ENCODE data around the gene LRP2BP. TPM values are rescaled to one million over a fixed set of nuclear protein-coding genes. Genes with fewer than 3 reads are reported as not detected.

LRP2BP gene
- total RNA-seq (2014; rRNA removed; shearing (Covaris generic)), result 0.03 and 0.29 TPM in 2 replicates

DNA sequence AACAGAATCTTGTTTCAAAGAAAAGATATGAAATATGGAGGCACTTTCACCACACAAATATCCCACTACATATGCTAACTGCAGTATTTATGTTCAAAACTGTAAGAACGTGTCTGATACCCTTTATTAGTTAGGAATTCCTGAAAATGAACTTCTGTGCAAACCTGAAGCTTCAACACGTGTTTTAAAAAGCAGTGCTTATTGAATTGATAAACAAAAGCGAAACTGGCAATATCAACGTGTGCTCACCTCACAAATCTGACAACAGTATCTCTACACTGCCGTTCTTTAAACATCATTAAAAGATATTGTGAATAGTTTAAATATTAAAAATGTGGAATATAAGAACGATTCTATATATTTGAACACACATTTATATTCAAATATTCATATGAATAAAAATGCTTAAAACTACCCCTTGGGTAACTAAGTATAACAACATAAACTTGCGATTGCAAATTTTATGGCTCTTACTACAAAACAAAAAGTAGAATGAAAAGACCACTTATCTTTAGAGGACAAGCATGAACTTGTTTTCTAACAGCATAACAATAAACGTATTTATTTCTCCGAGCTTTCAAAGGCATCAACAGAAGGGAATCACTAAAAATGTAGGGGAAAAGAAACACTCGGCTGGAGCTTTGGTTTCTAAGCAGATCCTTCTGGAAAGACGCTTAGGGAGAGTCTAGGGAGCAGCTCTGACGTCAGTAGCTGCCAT lies at the start of gene LRP2BP:
TSS of gene LRP2BP (minus strand) at position 687 of the 718 bp plus-strand sequence. CDS start 17,738 bp downstream, outside the sequence.
- no peak for DNase-seq (ENCODE audit: low read depth)

DNA sequence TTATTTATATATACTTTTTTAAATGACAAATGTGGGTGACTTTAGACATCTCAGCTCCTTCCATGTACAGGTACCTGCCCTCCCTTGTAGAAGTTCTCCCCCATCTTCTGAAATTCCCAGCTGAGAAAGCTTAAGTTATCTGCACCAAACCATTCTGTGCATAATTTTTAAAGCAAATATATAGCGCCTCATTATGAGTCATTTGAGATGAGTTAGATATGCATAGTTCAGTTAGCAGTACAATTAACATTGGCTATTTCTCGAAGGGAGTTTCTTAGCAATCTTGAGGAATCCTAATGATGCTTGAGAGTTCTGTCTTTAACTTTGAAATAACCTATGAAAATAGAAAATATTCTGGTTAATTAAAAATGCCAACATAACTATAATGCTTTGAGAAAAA lies 49.5 kb upstream of the LRP2BP start:
- no peak for DNase-seq (ENCODE audit: low read depth)

DNA sequence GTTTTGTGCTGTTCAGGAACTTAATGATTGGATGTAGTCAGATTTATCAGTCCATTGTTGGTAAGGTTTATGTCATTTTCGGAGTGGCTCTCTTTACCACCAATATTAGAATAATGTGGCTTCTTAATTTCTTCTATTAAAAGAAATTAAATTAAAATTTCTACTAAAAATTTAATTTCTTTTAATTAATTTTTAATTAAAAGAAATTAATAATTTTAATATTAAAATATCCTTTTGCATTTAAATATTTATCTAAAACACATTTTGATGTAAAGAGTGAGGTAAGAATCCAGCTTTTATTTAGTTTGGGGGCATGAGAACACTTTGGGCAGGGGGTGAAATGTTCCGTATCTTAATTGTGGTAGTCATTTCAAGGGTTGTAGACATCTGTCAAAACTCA lies 45.8 kb upstream of the LRP2BP start:
- DNase-seq (ENCODE audit: low read depth), result no peak

DNA sequence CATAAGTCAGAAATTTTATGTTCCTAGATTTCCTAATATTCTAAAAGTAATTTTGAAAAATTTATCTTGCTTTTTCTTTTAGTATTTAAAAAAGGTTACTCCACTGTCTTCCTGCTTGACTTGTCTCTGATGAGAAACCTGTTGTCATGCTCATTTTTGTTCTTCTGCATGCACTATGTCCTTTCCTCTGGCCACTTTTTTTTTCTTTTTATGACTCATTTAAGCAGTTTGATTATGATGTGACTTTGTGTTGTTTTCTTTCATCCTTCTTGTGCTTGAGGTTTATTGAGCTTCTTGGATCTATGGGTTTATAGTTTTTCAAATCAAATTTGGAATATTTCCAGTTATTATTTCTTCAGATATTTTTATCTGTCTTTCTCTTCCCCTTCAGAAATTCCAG lies 42.1 kb upstream of the LRP2BP start:
- no peak for DNase-seq (ENCODE audit: low read depth)

DNA sequence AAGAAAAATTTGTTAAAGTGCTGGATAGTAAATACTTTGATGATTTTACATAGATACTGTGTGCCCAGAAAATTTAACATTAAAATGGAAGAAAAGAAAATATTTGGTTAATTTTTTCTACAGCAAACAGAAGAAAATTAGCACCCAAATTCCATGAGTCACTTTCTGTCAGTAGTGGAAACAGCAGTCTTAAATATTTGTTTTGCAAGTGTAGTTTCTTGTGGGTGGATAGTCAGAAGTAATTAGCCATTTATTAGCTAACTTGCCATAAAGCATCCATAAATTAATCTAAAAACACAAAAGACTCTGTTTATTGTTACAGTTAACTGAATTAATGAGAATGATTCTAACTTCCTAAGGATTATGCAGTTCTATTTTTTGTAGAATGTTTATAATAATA lies 39.7 kb upstream of the LRP2BP start:
- no peak for DNase-seq (ENCODE audit: low read depth)

DNA sequence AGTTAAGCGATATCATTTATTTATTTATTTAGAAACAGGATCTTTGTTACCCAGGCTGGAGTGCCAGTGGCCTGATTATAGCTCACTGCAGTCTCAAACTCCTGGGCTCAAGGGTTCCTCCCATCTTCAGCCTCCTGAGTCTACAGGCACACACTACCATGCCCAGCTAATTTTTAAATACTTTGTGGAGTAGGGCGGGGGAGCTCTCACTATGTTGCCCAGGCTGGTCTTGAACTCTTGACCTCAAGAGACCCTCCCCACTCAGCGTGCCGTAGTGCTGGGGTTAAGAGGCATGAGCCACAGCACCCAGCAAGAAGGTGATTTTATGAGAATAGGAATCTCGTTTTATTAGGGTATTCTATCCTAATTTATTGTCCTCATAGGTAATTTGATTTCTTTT lies 33.9 kb upstream of the LRP2BP start:
- DNase-seq (ENCODE audit: low read depth), result no peak

DNA sequence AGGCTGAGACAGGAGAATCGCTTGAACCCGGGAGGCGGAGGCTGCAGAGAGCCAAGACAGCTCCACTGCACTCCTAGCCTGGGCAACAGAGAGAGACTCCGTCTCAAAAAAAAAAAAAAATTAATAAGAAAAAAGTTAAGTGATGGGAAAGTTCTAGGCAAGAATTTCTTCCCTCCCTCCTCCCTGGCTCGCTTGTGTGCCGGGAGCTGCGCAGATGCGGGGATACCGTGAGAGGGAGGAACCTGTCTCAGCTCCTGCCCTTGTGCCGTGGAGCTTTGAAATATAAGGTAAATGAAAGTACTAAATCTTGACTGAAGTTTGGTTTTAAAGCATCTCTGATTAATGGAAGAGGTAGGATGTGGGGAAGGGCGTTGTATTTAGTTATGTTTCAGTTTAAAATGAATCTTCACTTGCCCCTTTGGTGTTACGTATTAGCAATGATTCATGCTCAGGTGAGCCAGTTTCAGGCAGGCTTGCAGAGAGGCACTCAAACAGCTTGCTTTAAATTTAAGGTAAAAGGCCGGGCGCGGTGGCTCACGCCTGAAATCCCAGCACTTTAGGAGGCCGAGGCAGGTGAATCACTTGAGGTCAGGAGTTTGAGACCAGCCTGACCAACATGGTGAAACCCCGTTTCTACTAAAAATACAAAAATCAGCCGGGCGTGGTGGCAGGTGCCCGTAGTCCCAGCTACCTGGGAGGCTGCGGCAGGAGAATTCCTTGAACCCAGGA lies 31.4 kb upstream of the LRP2BP start:
- no peak for DNase-seq (ENCODE audit: low read depth)

DNA sequence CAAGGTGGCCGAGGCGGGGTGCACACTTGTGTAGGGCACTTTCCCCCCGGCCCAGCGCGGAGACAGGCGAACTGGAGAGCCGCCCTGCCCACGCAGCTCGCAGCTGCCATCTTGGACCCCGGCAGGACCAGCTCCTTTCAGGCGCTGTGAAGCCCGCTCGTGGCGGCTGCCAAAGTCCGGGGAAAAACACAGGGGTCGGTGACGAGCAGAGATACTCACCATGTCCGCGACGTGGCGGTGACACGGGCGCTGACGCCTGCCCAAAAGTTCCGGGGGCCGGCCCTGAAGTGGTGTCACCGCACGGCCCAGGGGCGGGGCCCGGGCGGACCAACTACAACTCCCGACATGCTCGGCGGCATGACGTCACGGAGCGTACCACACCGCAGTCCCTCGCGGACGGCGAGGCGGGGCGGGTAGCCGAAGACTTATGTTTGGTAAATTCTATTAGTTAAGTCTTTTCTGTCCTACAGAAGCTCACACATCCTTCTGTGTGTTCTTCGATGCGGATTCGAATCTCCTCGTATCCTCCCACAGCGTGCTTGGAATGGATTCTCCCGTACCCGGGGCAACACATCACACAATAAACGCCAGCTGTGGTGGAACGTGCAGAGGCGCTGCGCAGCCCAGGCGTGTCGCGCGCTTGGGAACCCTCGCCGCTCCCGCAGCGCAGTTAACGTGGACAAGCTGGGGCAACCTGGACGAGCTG lies 30.1 kb upstream of the LRP2BP start, which contains the start of gene UFSP2:
TSS of gene UFSP2 (minus strand) at position 318 of the 706 bp plus-strand sequence. CDS start at position 222, 96 bp downstream.
- DNase-seq (ENCODE audit: low read depth), result peak; percentile 71

DNA sequence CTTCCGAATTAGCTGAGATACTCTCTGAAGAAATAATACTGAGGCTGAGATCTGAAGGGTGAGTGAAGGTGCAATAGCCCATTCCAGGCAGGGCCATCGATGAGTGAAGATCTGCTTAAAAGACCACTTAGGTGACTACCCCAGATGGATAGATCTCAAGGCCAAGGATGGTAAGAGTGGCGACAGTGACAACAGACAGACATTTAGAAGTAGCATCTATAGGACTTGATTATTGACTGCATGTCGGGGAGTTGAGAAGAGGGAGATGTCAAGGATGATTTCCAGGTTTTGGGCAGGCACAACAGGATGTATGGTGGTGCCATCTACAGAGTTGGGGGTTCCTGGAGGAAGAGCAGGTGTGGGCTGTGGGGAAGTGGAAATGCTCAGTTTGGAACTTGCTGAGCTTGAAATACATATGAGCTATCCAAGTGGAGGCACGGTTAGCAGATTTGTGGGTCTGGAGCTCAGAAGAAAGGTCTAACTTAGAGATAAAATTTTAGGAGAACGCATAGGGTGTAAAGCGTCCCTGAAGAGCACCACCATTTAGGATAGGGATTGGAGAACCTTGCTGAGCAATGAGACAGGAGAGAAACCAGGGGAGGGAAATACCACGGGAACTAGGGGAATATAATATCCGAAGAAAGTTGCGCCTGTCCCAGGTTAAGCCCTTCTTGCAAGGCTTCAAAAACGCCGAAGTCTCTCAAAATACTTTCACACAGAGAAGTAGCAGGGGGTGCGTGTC lies 29.4 kb upstream of the LRP2BP start:
- no peak for DNase-seq (ENCODE audit: low read depth)

DNA sequence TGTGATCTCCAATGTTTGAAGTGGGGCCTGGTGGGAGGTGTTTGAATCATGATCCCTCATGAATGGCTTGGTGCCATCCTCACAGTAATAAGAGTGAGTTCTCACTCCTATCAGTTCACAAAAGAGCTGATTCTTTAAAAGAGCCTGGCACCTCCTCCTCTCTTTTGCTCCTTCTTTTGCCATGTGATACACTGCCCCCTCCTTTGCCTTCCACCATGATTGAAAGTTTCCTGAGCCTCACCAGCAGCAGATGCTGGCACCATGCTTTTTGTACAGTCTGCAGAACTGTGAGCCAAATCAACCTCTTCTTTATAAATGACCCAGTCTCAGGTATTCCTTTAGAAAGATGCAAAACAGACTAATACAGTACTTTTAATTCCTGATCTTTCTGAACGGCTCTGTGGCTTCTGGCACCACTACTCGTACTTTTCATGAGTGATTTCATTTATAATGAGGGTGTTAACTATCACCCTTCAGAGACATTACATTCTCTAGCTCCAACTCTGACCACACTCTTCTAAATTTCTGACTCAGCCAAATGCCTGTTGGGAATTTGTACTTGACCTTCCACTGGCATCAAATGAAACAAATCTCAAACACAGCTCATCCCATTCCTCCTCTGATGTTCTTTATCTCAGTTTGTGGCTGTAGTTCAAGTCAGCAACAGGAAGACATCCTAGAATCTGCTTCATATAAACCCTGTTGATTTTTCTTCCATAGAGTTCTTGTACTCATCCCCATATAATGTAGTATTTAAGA lies 25.8 kb upstream of the LRP2BP start:
- peak; percentile 3 for DNase-seq (ENCODE audit: low read depth)

DNA sequence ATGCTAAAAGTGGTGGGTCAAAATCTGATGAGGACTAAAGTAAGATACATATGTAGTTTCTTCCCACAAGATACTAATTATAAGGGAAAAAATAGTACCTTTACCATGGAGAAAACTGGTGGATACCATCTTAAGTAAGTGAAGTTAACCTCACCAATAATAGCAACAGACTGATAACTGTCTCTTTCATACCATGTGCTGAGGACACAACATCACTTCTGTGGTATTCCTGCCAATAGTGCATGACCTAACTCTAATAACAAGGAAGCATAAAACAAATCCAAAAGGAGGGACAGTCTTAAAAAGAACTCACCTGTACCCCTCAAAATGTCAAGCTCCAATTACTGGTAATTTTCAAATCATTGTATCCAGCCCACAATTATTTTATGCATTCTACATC lies 21.2 kb upstream of the LRP2BP start:
- no peak for DNase-seq (ENCODE audit: low read depth)

DNA sequence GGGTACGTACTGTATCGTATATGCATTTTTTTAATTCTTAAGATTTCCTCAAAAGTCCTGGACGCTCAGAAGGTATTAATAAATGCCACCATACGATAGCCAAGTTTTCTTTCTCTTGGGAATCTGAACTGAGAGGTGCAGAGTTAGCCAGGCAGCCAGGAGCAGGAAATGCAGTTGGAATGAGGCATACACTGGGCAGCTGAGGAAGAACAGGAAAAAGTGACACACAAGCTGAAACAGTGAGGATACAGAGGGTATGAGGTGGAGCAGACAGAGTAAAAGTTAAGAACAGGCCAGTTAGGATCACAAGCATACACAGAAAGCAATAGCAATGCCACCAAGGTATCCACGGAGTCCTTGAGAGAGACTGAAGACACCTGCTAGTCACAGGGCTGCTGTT lies 16.7 kb upstream of the LRP2BP start:
- no peak for DNase-seq (ENCODE audit: low read depth)

DNA sequence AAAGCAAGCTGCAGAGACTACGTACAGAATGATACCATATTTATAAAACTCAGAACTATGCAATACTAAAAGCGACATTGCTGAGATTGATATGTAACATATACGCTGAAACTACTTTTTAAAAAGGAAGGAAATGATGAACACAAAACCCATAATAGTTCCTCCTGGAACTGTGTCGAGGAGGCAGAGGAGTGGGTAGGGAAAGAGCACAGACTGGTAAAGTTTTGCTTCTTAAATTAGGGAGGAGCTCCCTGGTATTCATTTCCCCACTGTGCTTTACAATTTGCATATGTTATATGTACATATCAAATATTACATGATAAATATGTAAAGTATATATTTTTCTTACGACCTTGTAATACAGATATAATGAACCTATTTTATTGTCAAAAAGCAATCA lies 16.1 kb upstream of the LRP2BP start:
- no peak for DNase-seq (ENCODE audit: low read depth)

DNA sequence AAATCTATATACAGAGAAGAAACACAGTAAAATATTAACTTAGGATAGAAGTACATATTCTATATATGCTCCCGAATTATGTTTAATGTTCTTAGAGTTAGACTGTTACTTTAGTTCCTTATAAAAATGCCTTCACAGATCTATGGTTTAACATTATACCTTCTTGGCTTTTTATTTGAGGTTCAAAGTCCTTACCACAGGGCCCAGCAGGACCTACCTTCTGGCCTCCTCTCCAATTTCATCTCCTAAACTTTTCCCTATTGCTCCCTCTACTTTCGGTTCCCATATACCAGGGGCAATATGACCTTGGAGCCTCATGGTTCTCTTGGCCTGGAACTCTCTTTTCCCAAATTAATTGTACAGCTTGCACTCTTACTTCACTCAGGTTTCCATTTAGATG lies 12.7 kb upstream of the LRP2BP start:
- DNase-seq (ENCODE audit: low read depth), result no peak

DNA sequence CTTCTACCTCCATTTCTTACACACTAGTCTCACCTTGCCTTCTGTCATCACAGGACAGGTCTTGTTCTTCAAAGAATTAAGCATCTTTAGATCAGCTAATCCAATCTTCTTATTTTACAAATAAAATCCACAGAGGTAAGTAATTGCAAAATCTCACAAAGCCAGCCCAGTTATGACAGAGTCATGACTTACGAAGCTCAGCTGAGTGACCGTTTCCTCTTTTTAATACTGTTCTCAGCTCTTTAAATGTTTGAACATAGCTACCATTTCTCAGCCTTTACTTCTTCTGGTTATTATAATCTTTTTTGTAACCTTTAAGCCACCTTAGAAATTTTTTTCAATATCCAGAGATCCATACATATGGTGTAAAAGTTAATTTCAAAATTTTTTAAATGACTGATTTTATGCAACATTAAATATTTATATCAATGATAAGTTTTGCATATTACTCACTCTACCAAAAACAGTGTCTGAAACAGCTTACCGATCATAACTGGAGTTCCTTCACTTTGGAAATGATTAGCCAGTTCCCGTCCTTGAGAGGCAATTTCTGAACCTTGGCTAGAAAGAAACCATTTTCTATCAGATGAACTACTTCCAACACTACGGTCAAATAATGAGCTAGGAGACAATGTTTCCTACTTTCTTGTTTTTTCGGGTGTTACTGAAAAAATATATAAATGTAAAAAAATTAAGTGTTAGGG lies 9.7 kb upstream of the LRP2BP start:
- no peak for DNase-seq (ENCODE audit: low read depth)

DNA sequence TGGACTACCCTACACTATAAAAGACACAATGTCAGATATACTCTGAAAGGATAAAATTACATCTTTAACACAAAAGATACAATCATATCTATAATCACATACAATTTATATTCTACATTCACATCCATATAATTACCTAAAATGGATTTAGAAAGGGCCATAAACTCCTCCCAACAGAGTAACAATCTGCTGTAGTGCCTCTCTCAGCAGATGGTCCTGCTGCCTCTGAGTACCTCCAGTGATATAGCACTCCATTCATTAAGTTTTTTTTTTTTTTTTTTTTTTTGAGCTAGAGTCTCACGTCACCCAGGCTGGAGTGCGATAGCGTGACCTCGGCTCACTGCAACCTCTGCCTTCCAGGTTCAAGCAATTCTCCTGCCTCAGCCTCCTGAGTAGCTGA lies 8.3 kb upstream of the LRP2BP start:
- no peak for DNase-seq (ENCODE audit: low read depth)

DNA sequence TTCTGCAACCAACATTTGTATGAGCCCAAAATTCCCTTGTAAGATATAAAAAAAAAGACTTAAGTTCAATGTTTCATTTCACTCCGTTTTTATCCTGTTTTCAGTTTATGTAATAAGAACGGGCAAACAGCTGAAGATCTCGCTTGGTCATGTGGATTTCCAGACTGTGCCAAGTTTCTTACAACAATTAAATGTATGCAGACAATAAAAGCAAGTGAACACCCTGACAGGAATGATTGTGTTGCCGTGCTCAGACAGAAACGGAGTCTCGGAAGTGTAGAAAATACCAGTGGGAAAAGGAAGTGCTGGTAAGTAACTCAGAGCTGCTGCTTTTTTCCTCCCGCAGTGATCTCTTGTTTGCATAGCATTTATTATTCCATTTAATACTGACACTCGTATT lies 3.7 kb upstream of the LRP2BP start:
- DNase-seq (ENCODE audit: low read depth), result no peak

DNA sequence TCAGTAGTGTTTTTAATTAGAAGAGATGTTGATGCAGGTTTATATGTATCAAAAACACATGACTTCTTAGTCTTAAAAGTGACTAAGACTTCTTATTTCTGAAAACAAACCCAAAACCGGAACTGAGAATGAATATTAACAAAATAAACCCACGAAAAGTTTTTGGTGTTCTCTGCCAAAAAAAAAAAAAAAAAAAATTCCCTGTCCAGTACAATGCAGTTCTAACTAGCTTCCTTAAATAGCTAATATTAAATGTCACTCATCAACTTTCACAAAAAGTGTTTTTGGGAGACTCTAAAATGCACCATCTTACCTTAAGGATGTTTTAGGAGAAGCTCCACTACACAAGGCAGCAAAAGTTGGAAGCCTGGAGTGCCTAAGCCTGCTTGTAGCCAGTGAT lies 2.9 kb upstream of the LRP2BP start:
- DNase-seq (ENCODE audit: low read depth), result no peak

DNA sequence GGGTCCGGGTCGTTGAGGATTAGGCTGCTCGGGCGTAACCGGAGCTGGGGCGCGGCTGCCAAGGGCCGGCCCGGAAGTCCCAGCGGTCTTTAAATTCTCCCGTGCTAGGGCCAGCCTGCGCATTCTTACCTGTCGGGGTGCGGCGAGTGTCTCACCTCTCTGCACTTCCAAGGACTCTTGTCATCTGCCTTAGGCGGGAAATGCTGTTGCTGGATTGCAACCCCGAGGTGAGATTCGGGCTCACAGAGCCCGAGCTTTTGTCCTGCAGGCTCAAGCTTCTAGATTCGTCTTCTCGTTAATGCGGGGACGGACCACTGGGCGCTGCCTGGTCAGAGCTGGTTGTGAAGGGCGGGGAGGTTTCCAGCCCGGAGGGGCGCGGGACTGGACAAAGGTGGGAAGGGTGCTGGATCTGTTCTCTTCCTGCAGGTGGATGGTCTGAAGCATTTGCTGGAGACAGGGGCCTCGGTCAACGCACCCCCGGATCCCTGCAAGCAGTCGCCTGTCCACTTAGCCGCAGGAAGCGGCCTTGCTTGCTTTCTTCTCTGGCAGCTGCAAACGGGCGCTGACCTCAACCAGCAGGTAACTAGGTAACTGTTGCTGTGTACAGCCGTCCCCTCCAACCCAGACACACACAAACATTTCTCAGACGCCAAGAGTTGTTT lies 1.1 kb upstream of the LRP2BP start, which contains the start of gene ANKRD37:
TSS of gene ANKRD37 (plus strand) at position 118 of the 662 bp plus-strand sequence. CDS start at position 201, 83 bp downstream.
- peak; percentile 24 for DNase-seq (ENCODE audit: low read depth)

Data from Daoy (cell line).